ENCODE results near the gene SLC4A1. TPM values are rescaled to one million over a fixed set of nuclear protein-coding genes. Genes with fewer than 3 reads are reported as not detected.

SLC4A1 gene
- total RNA-seq, 4 donors from 2014 or later = not detected

DNA sequence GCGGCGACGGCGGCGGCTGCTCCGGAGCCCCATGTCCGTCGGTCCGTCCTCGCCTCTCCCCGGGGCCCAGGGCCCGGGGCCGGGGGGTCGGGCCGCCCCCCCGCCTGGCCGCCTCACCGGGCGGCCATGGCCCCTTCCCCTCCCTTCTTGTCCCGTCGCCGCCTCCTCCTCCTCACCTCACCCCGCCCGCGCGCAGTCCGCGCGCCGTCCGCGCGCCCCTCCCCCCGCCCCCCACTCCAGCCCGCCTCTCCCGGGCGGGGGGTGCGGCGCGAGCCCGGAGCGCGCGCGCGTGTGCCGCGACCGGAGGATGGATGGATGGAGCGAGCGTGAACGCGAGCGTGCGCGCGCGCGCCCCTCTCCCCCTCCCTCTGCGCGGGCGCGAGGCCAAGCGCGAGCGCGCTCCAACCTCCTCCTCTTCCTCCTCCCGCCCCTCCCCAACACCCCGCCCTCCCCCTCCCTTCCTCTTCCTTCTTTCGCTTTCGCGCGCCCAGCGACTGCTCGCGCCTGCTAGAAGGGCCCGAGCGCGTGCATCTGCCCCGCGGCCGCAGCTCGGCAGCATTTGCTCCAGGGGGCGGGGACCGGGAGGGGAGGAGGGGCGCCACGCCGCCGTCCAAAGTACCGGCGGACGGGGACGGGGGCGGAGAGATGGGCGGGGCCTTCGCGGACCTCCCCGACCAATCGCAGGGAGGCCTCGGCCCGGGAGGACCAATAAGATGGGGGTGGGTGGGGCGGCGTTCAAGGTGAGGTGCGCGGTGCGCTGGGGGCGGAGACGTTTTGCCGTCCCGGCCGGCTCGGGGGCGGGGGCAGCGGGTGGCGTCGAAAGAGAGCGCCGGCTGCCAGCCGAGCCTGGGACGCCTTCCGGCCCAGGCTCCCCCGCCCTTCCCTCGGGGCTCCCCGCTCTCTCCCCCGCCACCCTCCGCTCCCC lies 68.1 kb downstream of the SLC4A1 start, which contains the start of gene ATXN7L3:
Gene ATXN7L3, minus strand, starts transcription at position 332 of the 925 bp plus-strand sequence. CDS start 1,814 bp downstream, outside the sequence.
- in situ Hi-C loops (cut with MboI; ENCODE audit: low pct_ligation_motif_present in 1 of 4, low pct_unique_long_range_greater_than_20kb in 1 of 4, low sequenced_read_pairs in 3 of 4) (loop anchor here in 1 of 4 donors (5.0 kb wide), 1 partner anchor 132 kb away; no protein-coding TSS in a partner anchor), intact Hi-C loops (cut with DNase I; ENCODE audit: low total_unique reads) (loop anchor here (10.0 kb wide), 1 partner anchor 1995 kb away; no protein-coding TSS in a partner anchor)
- H3K27me3 ChIP-seq = no peaks in the 10 kb centered on the region
- H3K4me1 ChIP-seq = peaks cover 10 to 42% (median 15%) of the 10 kb centered on the region in 4 donors
- 1% methylated on average over 46 of the region's 126 CpGs; no CpG with 5 or more reads in 1 of the 2 donors for WGBS, 2 donors (ENCODE audit: low coverage in 1 of 2)
- peak; percentile 100 for DNase-seq
- no peaks in the 10 kb centered on the region for H3K9me3 ChIP-seq
- H3K4me3 ChIP-seq = peak within 1 kb of the TSS; percentile 77 to 99 (median 88)
- H3K36me3 ChIP-seq = peaks cover 0 to 4% (median 0%) of the 10 kb centered on the region in 4 donors
- peak within 1 kb of the TSS; percentile 94 to 100 (median 98) for H3K27ac ChIP-seq
- TF ChIP-seq, protein P1, sequence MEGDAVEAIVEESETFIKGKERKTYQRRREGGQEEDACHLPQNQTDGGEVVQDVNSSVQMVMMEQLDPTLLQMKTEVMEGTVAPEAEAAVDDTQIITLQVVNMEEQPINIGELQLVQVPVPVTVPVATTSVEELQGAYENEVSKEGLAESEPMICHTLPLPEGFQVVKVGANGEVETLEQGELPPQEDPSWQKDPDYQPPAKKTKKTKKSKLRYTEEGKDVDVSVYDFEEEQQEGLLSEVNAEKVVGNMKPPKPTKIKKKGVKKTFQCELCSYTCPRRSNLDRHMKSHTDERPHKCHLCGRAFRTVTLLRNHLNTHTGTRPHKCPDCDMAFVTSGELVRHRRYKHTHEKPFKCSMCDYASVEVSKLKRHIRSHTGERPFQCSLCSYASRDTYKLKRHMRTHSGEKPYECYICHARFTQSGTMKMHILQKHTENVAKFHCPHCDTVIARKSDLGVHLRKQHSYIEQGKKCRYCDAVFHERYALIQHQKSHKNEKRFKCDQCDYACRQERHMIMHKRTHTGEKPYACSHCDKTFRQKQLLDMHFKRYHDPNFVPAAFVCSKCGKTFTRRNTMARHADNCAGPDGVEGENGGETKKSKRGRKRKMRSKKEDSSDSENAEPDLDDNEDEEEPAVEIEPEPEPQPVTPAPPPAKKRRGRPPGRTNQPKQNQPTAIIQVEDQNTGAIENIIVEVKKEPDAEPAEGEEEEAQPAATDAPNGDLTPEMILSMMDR (IDR thresholded peaks at IDR 0.05) = no peak
- TF ChIP-seq POLR2A (IDR thresholded peaks at IDR 0.05) = no peak
- no peak for TF ChIP-seq EP300 (IDR thresholded peaks at IDR 0.05; ENCODE audit: low read depth)
- peak in 2 of 3 donors; percentile 82 to 87 for TF ChIP-seq POLR2AphosphoS5 (IDR thresholded peaks at IDR 0.05)

GRCh38 chr17:44198721-44199552 lies 69.0 kb downstream of the SLC4A1 start:
- WGBS, 2 donors (ENCODE audit: low coverage in 1 of 2) = 1% methylated on average over 18 of the region's 68 CpGs; no CpG with 5 or more reads in 1 of the 2 donors
- in situ Hi-C loops (cut with MboI; ENCODE audit: low pct_ligation_motif_present in 1 of 4, low pct_unique_long_range_greater_than_20kb in 1 of 4, low sequenced_read_pairs in 3 of 4) = no loop called here

More at GRCh38 chr17:44198721-44199552, 69.0 kb downstream of the SLC4A1 start:
- Histone ChIP-seq H3K4me3 (peak overlapping the region; percentile 65 to 99 (median 88)), H3K36me3 (peaks cover 0 to 13% (median 4%) of the 10 kb centered on the region in 4 donors), H3K27me3 (no peaks in the 10 kb centered on the region), H3K9me3 (no peaks in the 10 kb centered on the region), H3K27ac (peak overlapping the region; percentile 94 to 100 (median 98)), H3K4me1 (peaks cover 10 to 34% (median 15%) of the 10 kb centered on the region in 4 donors)
- peak; percentile 73 for DNase-seq
- TF ChIP-seq EP300 (IDR thresholded peaks at IDR 0.05; ENCODE audit: low read depth) (no peak), POLR2AphosphoS5 (IDR thresholded peaks at IDR 0.05) (peak in 2 of 3 donors; percentile 12 to 31), POLR2A (IDR thresholded peaks at IDR 0.05) (peak; percentile 65)
- TF ChIP-seq, protein P1 (IDR thresholded peaks at IDR 0.05) = no peak
- intact Hi-C loops (cut with DNase I; ENCODE audit: low total_unique reads) = loop anchor here (10.0 kb wide), 1 partner anchor 1994 kb away; no protein-coding TSS in a partner anchor

Small RNA genes within 50 kb of the gene (small RNA-seq; reads per million reads assigned to genes)
- gene MIR6782 (0 to 0.18 (median 0) reads per million in 4 donors), gene RF00012 (0 reads per million in 4 donors), gene RN7SL507P (0 to 0.55 (median 0.06) reads per million in 4 donors), gene RNU6-453P (0 to 0.56 (median 0.23) reads per million in 4 donors)

Other genes starting within 250 kb of the SLC4A1 start
- gene LSM12, start 201.5 kb downstream of the SLC4A1 start, total RNA-seq = 10 to 100 TPM in 3 of 4 donors, 1 to 10 TPM in 1; 5.4 to 29.2 (median 22.9) TPM
- 10 to 100 TPM in 3 of 4 donors, 1 to 10 TPM in 1; 5.2 to 35.6 (median 18.5) TPM for gene G6PC3, start 197.4 kb downstream of the SLC4A1 start, total RNA-seq
- gene HDAC5, start 144.5 kb downstream of the SLC4A1 start, total RNA-seq = 100 to 1,000 TPM in 1 of 4 donors, 10 to 100 TPM in 3; 45.3 to 182 (median 70.8) TPM
- 10 to 100 TPM in 2 of 4 donors, under 1 TPM in 2; 0.32 to 16.9 (median 8.5) TPM for gene HROB, start 126.2 kb downstream of the SLC4A1 start, total RNA-seq
- 1 to 10 TPM in 2 of 4 donors, not detected in 2; 1.2 to 2.6 TPM for gene ASB16, start 97.4 kb downstream of the SLC4A1 start, total RNA-seq
- gene TMUB2, start 81.2 kb downstream of the SLC4A1 start, total RNA-seq = 10 to 100 TPM; 53.4 to 70.5 (median 60.6) TPM
- gene ATXN7L3, start 68.3 kb downstream of the SLC4A1 start, total RNA-seq = 10 to 100 TPM; 44.1 to 77.4 (median 52.3) TPM
- gene UBTF, start 48.5 kb downstream of the SLC4A1 start, total RNA-seq = 10 to 100 TPM; 49.4 to 61.6 (median 60.4) TPM
- gene RUNDC3A, start 40.5 kb upstream of the SLC4A1 start, total RNA-seq = 1 to 10 TPM in 2 of 4 donors, under 1 TPM in 1, not detected in 1; 0.48 to 7.6 (median 1.1) TPM
- gene SLC25A39, start 56.7 kb upstream of the SLC4A1 start, total RNA-seq = 100 to 1,000 TPM; 136 to 154 (median 141) TPM
- 1,000 to 10,000 TPM in 1 of 4 donors, 100 to 1,000 TPM in 3; 546 to 1,119 (median 694) TPM for gene GRN, start 77.2 kb upstream of the SLC4A1 start, total RNA-seq
- 1 to 10 TPM in 1 of 4 donors, under 1 TPM in 2, not detected in 1; 0.14 to 7.9 (median 0.95) TPM for gene FAM171A2, start 95.7 kb upstream of the SLC4A1 start, total RNA-seq
- under 1 TPM in 2 of 4 donors, not detected in 2; 0.14 to 0.32 TPM for gene ITGA2B, start 121.5 kb upstream of the SLC4A1 start, total RNA-seq
- gene GPATCH8, start 235.3 kb upstream of the SLC4A1 start, total RNA-seq = 10 to 100 TPM; 14.5 to 53.1 (median 31.2) TPM